ENCODE data around the gene CRTAC1.

The CRTAC1 gene

GRCh38 chr10:98030093-98030821, at the start of gene CRTAC1:
CRTAC1 (minus strand) TSS chr10:98030621; CDS start chr10:98030472, 149 bp downstream.
- peak in 1 of 2 donors; percentile 26 for DNase-seq

GRCh38 chr10:98078774-98079173, 48.4 kb upstream of the CRTAC1 start:
- no peak for DNase-seq

GRCh38 chr10:98077223-98077622, 46.8 kb upstream of the CRTAC1 start:
- DNase-seq: no peak

GRCh38 chr10:98076086-98076485, 45.7 kb upstream of the CRTAC1 start:
- DNase-seq: no peak

GRCh38 chr10:98074315-98074911, 44.0 kb upstream of the CRTAC1 start:
- DNase-seq: no peak

GRCh38 chr10:98067165-98067564, 36.7 kb upstream of the CRTAC1 start:
- DNase-seq: no peak

GRCh38 chr10:98063740-98064027, 33.3 kb upstream of the CRTAC1 start:
- DNase-seq: no peak

GRCh38 chr10:98062424-98062823, 32.0 kb upstream of the CRTAC1 start:
- no peak for DNase-seq

- DNase-seq: no peak
Measured at GRCh38 chr10:98060079-98060478, 29.7 kb upstream of the CRTAC1 start.

- no peak for DNase-seq
Measured at GRCh38 chr10:98058295-98058694, 27.9 kb upstream of the CRTAC1 start.

GRCh38 chr10:98055841-98056516, 25.6 kb upstream of the CRTAC1 start:
- peak; percentile 24 to 26 for DNase-seq

GRCh38 chr10:98047009-98047741, 16.8 kb upstream of the CRTAC1 start:
- no peak for DNase-seq

- DNase-seq: peak; percentile 65 to 66
Measured at GRCh38 chr10:98045785-98046389, 15.5 kb upstream of the CRTAC1 start.

- DNase-seq: peak; percentile 55 to 57
Measured at GRCh38 chr10:98041352-98042043, 11.1 kb upstream of the CRTAC1 start.

- DNase-seq: no peak
Measured at GRCh38 chr10:98039690-98040381, 9.4 kb upstream of the CRTAC1 start.

GRCh38 chr10:98038288-98038687, 7.9 kb upstream of the CRTAC1 start:
- DNase-seq: no peak

- no peak for DNase-seq
Measured at GRCh38 chr10:98035599-98035998, 5.2 kb upstream of the CRTAC1 start.

- no peak for DNase-seq
Measured at GRCh38 chr10:98033515-98033914, 3.1 kb upstream of the CRTAC1 start.

- DNase-seq: no peak
Measured at GRCh38 chr10:98031440-98031839, 1.0 kb upstream of the CRTAC1 start.

GRCh38 chr10:98030991-98031431, 590 bp upstream of the CRTAC1 start:
- DNase-seq: peak in 1 of 2 donors; percentile 6
